ENCODE results near the gene SARM1. TPM values are rescaled to one million over a fixed set of nuclear protein-coding genes. Genes with fewer than 3 reads are reported as not detected.

The SARM1 gene
- total and polyA plus RNA-seq, 2 of the 13 experiments (the other 11 are each of a cell fraction or from before 2014, with no cell fraction given) = 0.73 to 0.86 TPM

DNA sequence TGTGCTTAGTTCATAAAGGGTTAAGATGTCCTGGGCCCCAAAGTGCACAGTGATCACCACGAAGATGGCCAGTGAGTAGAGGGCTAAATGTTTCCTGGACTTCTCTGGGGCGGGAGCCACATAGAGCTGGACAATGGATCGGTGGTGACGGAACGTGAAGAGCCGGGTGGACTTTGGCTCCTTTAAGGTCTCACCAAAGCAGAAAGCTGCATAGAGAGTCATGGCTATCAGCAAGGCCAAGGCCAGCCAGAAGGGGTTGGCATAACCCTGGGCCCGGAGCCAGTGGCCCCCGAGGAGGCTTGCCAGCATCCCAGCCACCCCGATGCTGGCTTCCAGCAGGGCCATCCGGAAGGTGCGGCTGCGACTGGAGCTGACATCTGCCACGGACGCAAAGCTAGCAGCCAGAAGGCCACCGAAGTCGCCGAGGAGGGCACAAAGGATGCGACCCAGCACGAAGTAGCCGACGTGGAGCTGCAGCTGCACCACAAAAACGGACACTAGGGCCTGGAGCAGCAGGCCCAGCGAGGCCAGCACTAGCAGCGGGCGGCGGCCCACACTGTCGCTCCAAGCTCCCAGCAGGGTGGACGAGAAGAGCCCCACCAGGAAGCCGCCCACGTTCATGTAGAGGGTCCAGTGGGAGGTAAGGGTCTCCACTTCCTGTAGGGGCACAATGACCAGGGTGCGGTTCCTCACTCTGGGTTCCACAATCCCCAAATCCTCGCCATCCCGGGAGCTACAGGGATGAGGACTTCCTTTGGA is 33.5 kb downstream of the SARM1 start (continued):
- TF ChIP-seq SMARCC2 (IDR thresholded peaks at IDR 0.05) (no peak), ZNF775 (CRISPR knock-in tag; IDR thresholded peaks at IDR 0.05; ENCODE audit: borderline replicate concordance) (no peak), WIZ (CRISPR knock-in tag; IDR thresholded peaks at IDR 0.05) (peak; percentile 13; the same call in 1 of the 2 replicates), POGZ (CRISPR knock-in tag; IDR thresholded peaks at IDR 0.05) (no peak), NRL (CRISPR knock-in tag; IDR thresholded peaks at IDR 0.05; ENCODE audit: borderline replicate concordance) (peak; percentile 42; the same call in 1 of the 2 replicates), MAZ (IDR thresholded peaks at IDR 0.05; ENCODE audit: borderline replicate concordance, low read depth, low read length) (peak; percentile 48; the same call in 1 of the 2 replicates), MAZ (CRISPR knock-in tag; IDR thresholded peaks at IDR 0.05; ENCODE audit: low read depth) (peak; percentile 76; the same call in 1 of the 2 replicates), ZNF552 (CRISPR knock-in tag; IDR thresholded peaks at IDR 0.05; ENCODE audit: borderline replicate concordance) (no peak; the same call in 1 of the 2 replicates), ZNF501 (CRISPR knock-in tag; IDR thresholded peaks at IDR 0.05) (peak; percentile 61), ZFP82 (CRISPR knock-in tag; IDR thresholded peaks at IDR 0.05; ENCODE audit: borderline replicate concordance) (no peak)
- TF ChIP-seq, protein P1, sequence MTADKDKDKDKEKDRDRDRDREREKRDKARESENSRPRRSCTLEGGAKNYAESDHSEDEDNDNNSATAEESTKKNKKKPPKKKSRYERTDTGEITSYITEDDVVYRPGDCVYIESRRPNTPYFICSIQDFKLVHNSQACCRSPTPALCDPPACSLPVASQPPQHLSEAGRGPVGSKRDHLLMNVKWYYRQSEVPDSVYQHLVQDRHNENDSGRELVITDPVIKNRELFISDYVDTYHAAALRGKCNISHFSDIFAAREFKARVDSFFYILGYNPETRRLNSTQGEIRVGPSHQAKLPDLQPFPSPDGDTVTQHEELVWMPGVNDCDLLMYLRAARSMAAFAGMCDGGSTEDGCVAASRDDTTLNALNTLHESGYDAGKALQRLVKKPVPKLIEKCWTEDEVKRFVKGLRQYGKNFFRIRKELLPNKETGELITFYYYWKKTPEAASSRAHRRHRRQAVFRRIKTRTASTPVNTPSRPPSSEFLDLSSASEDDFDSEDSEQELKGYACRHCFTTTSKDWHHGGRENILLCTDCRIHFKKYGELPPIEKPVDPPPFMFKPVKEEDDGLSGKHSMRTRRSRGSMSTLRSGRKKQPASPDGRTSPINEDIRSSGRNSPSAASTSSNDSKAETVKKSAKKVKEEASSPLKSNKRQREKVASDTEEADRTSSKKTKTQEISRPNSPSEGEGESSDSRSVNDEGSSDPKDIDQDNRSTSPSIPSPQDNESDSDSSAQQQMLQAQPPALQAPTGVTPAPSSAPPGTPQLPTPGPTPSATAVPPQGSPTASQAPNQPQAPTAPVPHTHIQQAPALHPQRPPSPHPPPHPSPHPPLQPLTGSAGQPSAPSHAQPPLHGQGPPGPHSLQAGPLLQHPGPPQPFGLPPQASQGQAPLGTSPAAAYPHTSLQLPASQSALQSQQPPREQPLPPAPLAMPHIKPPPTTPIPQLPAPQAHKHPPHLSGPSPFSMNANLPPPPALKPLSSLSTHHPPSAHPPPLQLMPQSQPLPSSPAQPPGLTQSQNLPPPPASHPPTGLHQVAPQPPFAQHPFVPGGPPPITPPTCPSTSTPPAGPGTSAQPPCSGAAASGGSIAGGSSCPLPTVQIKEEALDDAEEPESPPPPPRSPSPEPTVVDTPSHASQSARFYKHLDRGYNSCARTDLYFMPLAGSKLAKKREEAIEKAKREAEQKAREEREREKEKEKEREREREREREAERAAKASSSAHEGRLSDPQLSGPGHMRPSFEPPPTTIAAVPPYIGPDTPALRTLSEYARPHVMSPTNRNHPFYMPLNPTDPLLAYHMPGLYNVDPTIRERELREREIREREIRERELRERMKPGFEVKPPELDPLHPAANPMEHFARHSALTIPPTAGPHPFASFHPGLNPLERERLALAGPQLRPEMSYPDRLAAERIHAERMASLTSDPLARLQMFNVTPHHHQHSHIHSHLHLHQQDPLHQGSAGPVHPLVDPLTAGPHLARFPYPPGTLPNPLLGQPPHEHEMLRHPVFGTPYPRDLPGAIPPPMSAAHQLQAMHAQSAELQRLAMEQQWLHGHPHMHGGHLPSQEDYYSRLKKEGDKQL (CRISPR knock-in tag; IDR thresholded peaks at IDR 0.05; ENCODE audit: low read depth) = no peak
- TF ChIP-seq, protein P2, sequence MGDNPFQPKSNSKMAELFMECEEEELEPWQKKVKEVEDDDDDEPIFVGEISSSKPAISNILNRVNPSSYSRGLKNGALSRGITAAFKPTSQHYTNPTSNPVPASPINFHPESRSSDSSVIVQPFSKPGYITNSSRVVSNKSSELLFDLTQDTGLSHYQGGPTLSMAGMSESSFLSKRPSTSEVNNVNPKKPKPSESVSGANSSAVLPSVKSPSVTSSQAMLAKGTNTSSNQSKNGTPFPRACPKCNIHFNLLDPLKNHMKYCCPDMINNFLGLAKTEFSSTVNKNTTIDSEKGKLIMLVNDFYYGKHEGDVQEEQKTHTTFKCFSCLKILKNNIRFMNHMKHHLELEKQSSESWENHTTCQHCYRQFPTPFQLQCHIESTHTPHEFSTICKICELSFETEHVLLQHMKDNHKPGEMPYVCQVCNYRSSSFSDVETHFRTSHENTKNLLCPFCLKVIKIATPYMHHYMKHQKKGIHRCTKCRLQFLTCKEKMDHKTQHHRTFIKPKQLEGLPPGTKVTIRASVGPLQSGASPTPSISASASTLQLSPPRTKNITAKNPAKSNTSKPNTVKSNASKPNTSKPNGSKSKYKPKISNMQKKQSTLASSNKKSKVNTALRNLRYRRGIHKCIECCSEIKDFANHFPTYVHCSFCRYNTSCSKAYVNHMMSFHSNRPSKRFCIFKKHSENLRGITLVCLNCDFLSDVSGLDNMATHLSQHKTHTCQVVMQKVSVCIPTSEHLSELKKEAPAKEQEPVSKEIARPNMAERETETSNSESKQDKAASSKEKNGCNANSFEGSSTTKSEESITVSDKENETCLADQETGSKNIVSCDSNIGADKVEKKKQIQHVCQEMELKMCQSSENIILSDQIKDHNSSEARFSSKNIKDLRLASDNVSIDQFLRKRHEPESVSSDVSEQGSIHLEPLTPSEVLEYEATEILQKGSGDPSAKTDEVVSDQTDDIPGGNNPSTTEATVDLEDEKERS (CRISPR knock-in tag; IDR thresholded peaks at IDR 0.05) = no peak
- TF ChIP-seq, protein P3, sequence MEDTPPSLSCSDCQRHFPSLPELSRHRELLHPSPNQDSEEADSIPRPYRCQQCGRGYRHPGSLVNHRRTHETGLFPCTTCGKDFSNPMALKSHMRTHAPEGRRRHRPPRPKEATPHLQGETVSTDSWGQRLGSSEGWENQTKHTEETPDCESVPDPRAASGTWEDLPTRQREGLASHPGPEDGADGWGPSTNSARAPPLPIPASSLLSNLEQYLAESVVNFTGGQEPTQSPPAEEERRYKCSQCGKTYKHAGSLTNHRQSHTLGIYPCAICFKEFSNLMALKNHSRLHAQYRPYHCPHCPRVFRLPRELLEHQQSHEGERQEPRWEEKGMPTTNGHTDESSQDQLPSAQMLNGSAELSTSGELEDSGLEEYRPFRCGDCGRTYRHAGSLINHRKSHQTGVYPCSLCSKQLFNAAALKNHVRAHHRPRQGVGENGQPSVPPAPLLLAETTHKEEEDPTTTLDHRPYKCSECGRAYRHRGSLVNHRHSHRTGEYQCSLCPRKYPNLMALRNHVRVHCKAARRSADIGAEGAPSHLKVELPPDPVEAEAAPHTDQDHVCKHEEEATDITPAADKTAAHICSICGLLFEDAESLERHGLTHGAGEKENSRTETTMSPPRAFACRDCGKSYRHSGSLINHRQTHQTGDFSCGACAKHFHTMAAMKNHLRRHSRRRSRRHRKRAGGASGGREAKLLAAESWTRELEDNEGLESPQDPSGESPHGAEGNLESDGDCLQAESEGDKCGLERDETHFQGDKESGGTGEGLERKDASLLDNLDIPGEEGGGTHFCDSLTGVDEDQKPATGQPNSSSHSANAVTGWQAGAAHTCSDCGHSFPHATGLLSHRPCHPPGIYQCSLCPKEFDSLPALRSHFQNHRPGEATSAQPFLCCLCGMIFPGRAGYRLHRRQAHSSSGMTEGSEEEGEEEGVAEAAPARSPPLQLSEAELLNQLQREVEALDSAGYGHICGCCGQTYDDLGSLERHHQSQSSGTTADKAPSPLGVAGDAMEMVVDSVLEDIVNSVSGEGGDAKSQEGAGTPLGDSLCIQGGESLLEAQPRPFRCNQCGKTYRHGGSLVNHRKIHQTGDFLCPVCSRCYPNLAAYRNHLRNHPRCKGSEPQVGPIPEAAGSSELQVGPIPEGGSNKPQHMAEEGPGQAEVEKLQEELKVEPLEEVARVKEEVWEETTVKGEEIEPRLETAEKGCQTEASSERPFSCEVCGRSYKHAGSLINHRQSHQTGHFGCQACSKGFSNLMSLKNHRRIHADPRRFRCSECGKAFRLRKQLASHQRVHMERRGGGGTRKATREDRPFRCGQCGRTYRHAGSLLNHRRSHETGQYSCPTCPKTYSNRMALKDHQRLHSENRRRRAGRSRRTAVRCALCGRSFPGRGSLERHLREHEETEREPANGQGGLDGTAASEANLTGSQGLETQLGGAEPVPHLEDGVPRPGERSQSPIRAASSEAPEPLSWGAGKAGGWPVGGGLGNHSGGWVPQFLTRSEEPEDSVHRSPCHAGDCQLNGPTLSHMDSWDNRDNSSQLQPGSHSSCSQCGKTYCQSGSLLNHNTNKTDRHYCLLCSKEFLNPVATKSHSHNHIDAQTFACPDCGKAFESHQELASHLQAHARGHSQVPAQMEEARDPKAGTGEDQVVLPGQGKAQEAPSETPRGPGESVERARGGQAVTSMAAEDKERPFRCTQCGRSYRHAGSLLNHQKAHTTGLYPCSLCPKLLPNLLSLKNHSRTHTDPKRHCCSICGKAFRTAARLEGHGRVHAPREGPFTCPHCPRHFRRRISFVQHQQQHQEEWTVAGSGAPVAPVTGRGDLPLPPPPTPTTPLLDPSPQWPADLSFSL (CRISPR knock-in tag; IDR thresholded peaks at IDR 0.05) = 0 out of 2 replicates have a peak, but pooled peaks have one; percentile 44
